Measurements from ENCODE around the gene KIAA1191.

Gene KIAA1191

DNA sequence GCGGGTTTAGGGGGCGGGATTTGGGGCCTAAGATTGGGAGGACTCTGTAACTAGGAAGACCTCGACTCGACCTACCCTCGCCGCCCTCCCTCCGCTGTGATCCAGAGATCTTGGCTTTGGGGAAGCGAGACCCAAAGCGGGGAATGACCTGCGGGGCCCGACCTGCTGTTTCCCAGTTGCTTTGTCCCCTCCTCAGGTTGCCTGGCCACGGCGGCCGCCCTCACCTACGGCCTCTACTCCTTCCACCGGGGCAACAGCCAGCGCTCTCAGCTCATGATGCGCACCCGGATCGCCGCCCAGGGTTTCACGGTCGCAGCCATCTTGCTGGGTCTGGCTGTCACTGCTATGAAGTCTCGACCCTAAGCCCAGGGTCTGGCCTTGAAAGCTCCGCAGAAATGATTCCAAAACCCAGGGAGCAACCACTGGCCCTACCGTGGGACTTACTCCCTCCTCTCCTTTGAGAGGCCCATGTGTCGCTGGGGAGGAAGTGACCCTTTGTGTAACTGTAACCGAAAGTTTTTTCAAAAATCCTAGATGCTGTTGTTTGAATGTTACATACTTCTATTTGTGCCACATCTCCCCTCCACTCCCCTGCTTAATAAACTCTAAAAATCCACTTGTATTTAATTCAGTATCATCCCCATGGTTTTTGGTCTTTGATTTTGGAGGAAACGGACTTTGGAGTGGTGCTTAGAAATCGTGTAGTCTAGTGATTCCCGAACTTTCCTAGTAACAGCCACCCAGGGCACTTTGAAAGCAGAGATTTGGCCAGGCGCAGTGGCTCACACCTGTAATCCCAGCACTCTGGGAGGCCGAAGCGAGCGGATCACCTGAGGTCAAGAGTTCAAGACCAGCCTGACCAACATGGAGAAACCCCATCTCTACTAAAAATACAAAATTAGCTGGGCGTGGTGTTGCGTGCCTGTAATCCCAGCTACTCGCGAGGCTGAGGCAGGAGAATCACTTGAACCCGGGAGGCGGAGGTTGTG lies 27.9 kb upstream of the KIAA1191 start:
- DNase-seq, result no peak

DNA sequence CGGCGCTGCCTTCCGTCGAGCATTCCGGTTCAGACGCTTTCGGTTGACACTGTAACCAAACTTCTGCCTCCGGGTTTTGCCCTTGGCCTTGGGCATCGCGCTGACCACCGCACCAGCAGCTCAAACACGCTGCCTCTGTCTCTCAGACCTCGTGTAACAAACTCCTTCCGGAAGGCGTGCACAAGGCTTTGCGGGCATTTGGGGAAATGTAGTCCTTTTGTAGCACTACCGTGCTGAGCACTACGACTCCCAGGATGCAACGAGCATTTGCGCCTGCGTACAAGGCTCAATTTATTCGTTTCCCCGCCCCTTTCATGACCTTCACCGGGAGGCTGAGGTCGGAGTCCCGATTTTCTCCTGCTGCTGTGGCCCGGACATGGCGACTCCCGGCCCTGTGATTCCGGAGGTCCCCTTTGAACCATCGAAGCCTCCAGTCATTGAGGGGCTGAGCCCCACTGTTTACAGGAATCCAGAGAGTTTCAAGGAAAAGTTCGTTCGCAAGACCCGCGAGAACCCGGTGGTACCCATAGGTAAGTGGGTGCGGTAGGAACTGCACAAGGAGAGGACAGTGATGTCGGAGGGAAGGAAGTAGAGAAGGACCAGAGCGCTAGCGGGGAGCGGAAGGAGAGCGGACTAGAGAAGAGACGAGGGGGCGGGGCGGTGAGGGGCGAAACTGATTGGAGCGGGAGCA lies 27.0 kb upstream of the KIAA1191 start, which contains the start of the genes HIGD2A and NOP16:
TSS of gene HIGD2A (plus strand) at position 308 of the 691 bp plus-strand sequence. CDS start at position 377, 69 bp downstream.
TSS of gene NOP16 (minus strand) at position 155 of the 691 bp plus-strand sequence. CDS start at position 96, 59 bp downstream.
- peak; percentile 98 to 100 (median 99) for DNase-seq

DNA sequence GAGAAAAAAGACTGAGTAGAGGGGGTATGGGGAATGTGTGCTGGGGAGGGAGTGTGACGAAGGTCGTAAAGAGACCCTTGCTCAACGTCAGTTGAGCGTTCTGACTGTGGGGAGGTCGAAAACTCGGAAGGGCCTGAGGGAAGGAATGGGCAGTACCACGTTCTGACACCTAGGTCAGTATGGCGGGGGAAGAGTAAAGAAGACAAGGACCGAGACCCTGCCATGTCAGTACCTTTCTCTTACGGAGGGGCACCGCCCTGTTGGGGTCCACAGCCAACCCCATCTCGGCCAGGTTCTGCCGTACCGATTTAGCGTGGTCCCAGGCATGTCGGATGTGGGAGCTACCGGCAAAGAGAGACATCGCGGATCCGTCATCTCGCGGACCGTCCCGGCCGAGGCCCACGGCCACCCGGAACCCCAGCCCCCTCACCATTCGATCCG lies 26.5 kb upstream of the KIAA1191 start:
- DNase-seq, result no peak

DNA sequence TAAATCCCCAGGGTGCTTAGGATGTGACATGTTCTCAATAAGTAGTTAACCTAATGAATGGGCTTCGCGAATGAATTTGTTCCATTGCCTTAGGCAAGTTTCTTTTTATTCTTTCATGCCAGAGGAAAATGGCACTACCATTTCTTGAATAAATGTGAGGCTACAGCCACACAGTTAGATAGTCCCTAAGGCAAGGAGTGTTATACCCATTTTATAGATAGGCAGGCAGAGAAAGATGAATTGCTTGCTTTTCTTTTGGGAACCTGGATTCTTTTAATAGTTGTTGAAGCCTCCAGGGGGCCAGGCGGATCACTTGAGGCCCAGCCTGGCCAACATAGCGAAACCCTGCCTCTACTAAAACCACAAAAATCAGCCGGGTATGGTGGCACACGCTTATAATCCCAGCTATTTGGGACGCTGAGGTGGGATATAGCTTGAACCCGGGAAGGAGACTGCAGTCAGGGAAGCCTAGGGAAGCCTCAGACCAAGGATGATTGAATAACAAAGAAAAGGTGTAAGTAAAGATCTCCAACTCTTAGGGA lies 25.9 kb upstream of the KIAA1191 start:
- no peak for DNase-seq

DNA sequence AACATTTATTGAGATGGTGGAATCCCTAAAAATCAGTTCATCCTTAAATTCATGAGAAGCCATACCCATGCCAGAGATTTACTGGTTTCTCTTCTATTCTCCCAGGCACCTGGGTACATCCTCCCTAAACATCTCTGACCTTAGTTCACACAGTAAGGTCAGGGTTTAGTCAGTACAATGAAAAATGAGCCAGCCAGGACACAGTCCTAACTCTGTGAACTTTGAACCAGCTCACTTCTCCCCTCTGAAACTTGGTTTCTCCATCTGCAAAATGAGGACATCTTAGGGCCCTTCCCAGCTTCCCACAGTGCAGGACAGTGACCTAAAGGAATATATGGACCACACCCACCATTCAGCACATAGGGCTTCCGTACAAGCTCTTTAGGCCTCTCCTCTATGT lies 24.9 kb upstream of the KIAA1191 start:
- no peak for DNase-seq

DNA sequence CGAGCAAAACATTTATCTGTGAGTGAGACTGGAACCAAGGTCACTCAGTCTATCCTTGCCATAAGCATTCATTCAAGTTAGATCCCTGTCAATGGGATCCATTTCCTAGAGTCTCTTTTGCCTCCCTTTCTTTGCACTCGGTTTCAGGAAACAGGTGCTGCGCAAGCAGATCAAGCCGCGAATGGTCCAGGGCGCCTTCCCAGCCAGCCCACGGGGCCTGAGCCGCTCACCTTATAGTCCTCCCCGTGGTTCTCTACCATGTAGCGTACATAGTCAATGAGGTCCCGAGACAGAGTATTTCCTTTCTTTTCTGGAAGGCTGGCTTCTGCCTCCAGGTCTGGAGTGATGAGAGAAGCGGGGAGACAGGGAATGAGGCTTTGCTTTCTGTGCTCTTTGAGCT lies 23.4 kb upstream of the KIAA1191 start:
- no peak for DNase-seq

GRCh38 chr5:176384366-176384930 lies 22.9 kb upstream of the KIAA1191 start:
- DNase-seq, result no peak

DNA sequence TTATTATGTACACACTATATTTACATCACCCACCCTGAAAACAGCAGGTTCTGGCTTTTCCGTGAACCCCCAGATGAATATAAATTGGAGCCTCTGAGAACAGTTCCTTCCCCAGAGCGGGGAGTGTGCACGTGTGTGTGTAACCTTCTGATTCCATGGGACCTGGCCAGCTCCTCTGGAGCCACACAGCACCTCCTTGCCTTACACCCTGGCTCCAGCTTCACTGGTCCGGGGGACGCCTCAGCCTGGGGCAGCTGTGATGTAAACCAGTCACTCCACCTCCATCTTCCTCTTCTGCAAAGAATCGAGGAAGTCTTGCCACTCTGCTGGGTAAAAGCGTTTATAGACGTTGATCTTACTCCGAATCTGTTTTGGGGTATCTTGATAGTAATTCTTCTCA lies 22.4 kb upstream of the KIAA1191 start:
- no peak for DNase-seq

- no peak for DNase-seq
Measured at GRCh38 chr5:176383248-176383905, 21.8 kb upstream of the KIAA1191 start.

GRCh38 chr5:176382721-176383120 lies 21.2 kb upstream of the KIAA1191 start:
- DNase-seq, result no peak

DNA sequence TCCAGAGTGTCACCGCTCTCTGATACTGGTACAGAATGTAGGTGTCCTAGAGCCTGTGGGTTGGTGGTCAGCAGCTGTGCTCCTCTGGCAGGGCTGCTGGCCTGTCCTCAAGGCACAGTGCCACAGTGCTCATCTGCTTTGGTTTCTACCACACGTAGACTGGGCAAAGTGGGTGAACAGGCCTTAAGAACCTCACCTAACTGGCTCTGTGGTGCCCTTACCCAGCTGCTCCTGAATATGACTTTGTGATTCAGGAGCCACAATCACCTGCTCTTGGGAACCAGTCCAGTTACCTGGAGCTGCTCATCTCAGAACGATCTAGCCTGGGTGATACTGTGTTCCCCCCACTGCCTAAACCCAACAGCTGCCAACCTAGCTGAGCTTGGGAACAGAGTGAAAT lies 20.4 kb upstream of the KIAA1191 start:
- DNase-seq, result no peak

DNA sequence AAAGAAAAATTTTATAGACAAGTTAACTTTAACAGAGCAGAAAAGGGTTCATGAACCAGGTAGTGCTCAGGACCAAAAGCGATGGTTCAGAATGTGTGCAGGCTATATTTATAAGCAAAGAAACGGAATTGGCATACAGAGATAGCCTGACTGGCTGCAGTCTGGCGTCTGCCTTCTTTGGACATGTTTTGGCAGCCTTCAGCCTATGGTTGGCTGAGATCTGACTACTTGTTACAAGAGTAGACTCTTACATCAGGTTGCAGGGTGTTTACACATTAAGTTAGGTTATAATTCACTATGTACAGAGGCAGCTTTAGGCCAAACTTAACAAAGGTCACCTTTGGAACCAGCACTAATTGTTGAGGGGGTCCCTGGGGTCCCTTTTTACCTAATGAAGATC lies 19.9 kb upstream of the KIAA1191 start:
- DNase-seq, result no peak

GRCh38 chr5:176379881-176380280 lies 18.3 kb upstream of the KIAA1191 start:
- no peak for DNase-seq

- DNase-seq, result no peak
Measured at GRCh38 chr5:176373100-176373818, 11.7 kb upstream of the KIAA1191 start.

DNA sequence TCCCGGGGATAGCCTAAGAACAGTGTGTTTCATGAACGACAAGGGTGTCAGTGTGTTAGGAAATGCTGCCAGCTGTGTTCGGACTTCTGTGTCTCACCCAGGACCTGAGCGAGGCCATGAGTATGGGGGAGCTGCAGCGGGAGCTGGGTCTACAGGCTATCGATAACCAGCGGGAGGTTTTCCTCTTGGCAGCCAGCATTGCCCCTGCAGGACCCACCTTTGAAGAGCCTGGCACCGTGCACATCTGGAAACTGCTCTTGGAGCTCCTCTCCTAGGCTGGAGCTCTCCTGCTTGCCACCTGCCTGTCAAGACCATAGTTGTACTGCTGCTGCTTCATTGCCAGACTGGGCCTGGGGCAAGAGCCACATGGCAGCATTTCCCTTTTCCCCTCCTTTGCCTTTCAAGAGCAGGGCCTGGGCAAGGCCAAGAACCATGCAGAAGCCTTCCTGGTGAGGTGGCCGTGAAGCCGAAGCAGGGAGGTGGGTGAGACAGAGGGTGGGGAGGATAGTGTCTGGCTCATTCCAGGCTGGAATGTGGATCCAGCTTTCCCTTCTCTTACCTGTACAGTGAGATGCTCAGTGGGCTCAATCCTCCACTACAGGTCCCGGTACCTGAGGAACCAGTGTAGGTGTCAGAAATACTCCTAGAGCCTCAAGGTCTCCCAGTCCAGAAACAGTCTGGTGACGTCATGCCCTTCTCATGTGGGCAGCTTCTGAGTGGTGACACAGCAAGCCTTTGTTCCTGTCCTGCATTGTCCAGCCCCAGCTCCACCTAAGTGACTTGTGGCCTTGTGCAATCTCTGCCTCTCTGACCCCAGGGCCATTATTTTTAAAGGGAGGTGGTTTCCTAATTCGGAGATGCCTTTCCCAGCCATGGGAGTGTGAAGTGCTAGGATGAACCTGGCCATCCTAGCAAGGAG lies 10.3 kb upstream of the KIAA1191 start:
- no peak for DNase-seq

- DNase-seq, result no peak
Measured at GRCh38 chr5:176369934-176370711, 8.6 kb upstream of the KIAA1191 start.

- DNase-seq, result no peak
Measured at GRCh38 chr5:176368726-176369125, 7.2 kb upstream of the KIAA1191 start.

- DNase-seq, result no peak
Measured at GRCh38 chr5:176366232-176366894, 4.8 kb upstream of the KIAA1191 start.

All from T-helper 1 cell (primary cell).